ENCODE results near the gene COASY. TPM values are rescaled to one million over a fixed set of nuclear protein-coding genes. Genes with fewer than 3 reads are reported as not detected.

The COASY gene
- total and polyA plus RNA-seq, 2 of the 4 experiments (the other 2 are of a cell fraction) = 10.6 to 44.0 TPM

DNA sequence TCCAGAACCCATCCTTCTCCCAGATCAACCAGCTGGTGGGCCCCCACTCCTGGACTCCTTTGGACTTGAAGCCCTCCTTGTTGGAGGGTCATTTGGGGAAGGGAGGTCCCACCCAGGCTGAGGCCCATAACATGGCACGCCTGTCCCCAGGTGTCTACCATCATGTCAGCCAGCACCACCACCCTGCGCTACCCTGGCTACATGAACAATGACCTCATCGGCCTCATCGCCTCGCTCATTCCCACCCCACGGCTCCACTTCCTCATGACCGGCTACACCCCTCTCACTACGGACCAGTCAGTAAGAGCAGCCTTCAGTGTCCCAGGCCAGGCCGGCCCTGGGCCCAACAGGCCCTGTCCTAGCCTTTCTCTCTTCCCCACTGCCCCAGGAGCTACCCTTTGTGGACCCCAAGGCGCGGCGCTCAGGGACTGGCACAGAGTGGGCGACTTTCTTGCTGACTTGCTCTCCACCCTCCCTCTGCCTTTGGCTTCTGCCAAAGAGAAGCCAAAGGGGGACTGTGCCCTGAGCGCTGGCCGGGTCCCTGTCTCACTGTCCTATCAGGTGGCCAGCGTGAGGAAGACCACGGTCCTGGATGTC lies 51.8 kb downstream of the COASY start:
- dilution Hi-C loops (cut with HindIII; ENCODE audit: low sequenced_read_pairs, unreplicated experiment) = no loop called here
- Histone ChIP-seq H4K91ac (ENCODE audit: insufficient read depth, low read depth, low read length) (no peak overlapping the region), H3K23ac (ENCODE audit: low read depth, low read length) (no peak overlapping the region), H3K18ac (ENCODE audit: low read depth, low read length) (no peak overlapping the region), H3K4me2 (ENCODE audit: low read depth, low read length) (no peak overlapping the region), H2AFZ (replicated peaks; ENCODE audit: low read length, poor library complexity) (no peak overlapping the region), H3K9me1 (ENCODE audit: insufficient read depth, low read length) (peaks cover 4% of the 10 kb centered on the region; the same call in 1 of the 2 replicates), H2BK15ac (ENCODE audit: low read depth, low read length) (no peak overlapping the region), H3K36me3 (ENCODE audit: control insufficient read depth, insufficient read depth, low read length) (peaks cover 34% of the 10 kb centered on the region), H2BK120ac (ENCODE audit: low read depth, low read length) (no peak overlapping the region), H2AK5ac (ENCODE audit: low read depth, low read length) (no peak overlapping the region), H3K27me3 (ENCODE audit: control insufficient read depth, insufficient read depth, low read length) (no peaks in the 10 kb centered on the region), H3K56ac (ENCODE audit: extremely low read depth, insufficient read depth, low read length) (no peak overlapping the region), H3K9me3 (ENCODE audit: control insufficient read depth, insufficient read depth, low read length) (no peaks in the 10 kb centered on the region), H3K14ac (replicated peaks; ENCODE audit: low read depth, low read length) (no peak overlapping the region), H3K9ac (ENCODE audit: low read depth, low read length) (no peak overlapping the region), H3K79me1 (ENCODE audit: low read depth in 1 of 2, low read length in 2 of 2) (peaks cover 12 to 27% of the 10 kb centered on the region in 2 experiments), H3K4me1 (ENCODE audit: control insufficient read depth, insufficient read depth, low read length) (peaks cover 3% of the 10 kb centered on the region), H4K20me1 (ENCODE audit: insufficient read depth, low read length) (peaks cover 2% of the 10 kb centered on the region; the same call in 1 of the 2 replicates), H3K4me3 (ENCODE audit: insufficient read depth, low read depth, low read length) (no peak overlapping the region), H3K4ac (ENCODE audit: low read depth, low read length) (no peak overlapping the region), H2BK20ac (ENCODE audit: low read depth, low read length) (no peak overlapping the region), H2BK5ac (ENCODE audit: low read depth, low read length, poor library complexity, severe bottlenecking) (no peak overlapping the region), H3K27ac (ENCODE audit: insufficient read depth, low read length) (no peak overlapping the region), H4K5ac (ENCODE audit: low read depth, low read length) (no peak overlapping the region), H2AK9ac (replicated peaks; ENCODE audit: low read depth, low read length, poor library complexity) (no peak overlapping the region), H4K8ac (ENCODE audit: low read depth in 2 of 2, low read length in 2 of 2) (no peak overlapping the region)
- ChIA-PET CTCF (no interaction called here), POLR2A (ENCODE audit: unreplicated experiment) (no interaction called here)
- ATAC-seq (ENCODE audit: low read depth) = no peak
- no TSS peak for BruUV-seq (replicated peaks)
- intact Hi-C loops (cut with micrococcal nuclease) = no loop called here
- in situ Hi-C loops (cut with MboI; ENCODE audit: low sequenced_read_pairs) = no loop called here
- 94% methylated on average over 10 of the region's 17 CpGs; no CpG with 5 or more reads in 1 of the 2 experiments for WGBS, 2 experiments (ENCODE audit: extremely low coverage in 2 of 2, insufficient read length in 1 of 2)
- TF ChIP-seq NFE2L2 (IDR thresholded peaks at IDR 0.05; ENCODE audit: low read depth, low read length) (no peak), CEBPB (IDR thresholded peaks at IDR 0.05; ENCODE audit: low read depth, low read length) (no peak), SMC3 (IDR thresholded peaks at IDR 0.05; ENCODE audit: low read depth, low read length) (no peak), MAZ (IDR thresholded peaks at IDR 0.05; ENCODE audit: borderline replicate concordance, low read depth, low read length) (no peak), RAD21 (IDR thresholded peaks at IDR 0.05; ENCODE audit: low read length) (no peak), RCOR1 (IDR thresholded peaks at IDR 0.05; ENCODE audit: insufficient replicate concordance, low read length) (no peak), RFX5 (IDR thresholded peaks at IDR 0.05; ENCODE audit: low read depth, low read length) (no peak), CHD1 (IDR thresholded peaks at IDR 0.05; ENCODE audit: low read depth, low read length) (no peak), POLR2A (IDR thresholded peaks at IDR 0.05; ENCODE audit: low read depth, low read length) (no peak), FOS (IDR thresholded peaks at IDR 0.05; ENCODE audit: low read depth, low read length) (no peak)
- TF ChIP-seq, protein P1, sequence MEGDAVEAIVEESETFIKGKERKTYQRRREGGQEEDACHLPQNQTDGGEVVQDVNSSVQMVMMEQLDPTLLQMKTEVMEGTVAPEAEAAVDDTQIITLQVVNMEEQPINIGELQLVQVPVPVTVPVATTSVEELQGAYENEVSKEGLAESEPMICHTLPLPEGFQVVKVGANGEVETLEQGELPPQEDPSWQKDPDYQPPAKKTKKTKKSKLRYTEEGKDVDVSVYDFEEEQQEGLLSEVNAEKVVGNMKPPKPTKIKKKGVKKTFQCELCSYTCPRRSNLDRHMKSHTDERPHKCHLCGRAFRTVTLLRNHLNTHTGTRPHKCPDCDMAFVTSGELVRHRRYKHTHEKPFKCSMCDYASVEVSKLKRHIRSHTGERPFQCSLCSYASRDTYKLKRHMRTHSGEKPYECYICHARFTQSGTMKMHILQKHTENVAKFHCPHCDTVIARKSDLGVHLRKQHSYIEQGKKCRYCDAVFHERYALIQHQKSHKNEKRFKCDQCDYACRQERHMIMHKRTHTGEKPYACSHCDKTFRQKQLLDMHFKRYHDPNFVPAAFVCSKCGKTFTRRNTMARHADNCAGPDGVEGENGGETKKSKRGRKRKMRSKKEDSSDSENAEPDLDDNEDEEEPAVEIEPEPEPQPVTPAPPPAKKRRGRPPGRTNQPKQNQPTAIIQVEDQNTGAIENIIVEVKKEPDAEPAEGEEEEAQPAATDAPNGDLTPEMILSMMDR (conservative IDR thresholded peaks at IDR 0.05; ENCODE audit: low read depth, low read length) = no peak
- DNase-seq = no peak

All from IMR-90 (cell line).